Measurements from ENCODE around the gene PTPRD. TPM values are rescaled to one million over a fixed set of nuclear protein-coding genes. Genes with fewer than 3 reads are reported as not detected.

PTPRD gene
- total RNA-seq, 1 experiment from 2014 or later = 69.6 TPM

DNA sequence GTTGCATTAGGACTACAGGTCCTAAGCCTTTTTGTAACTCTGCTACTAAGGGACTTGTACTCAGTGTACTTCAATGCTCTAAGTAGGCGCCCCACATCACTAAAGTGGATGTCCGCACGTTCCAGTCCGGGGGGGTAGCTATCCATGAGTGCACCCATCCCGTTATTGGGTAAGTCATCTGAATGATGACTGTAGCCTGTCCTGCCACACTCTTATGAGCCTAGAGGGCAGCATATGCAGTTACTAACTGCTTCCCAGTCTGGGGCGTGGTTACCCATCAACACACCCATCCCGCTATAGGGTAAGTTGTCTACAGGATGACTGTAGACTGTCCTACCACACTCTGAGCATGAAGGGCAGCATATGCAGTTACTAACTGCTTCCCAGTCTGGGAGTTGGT is 1053.9 kb downstream of the PTPRD start:
- Mint-ChIP-seq H3K27ac (peak overlapping the region; percentile 99; the same call in 1 of the 2 replicates), H3K27me3 (ENCODE audit: low read depth) (no peaks in the 10 kb centered on the region), H3K4me3 (no peak overlapping the region), H3K36me3 (no peaks in the 10 kb centered on the region), H3K4me1 (peaks cover 44% of the 10 kb centered on the region), H3K9me3 (peaks cover 7% of the 10 kb centered on the region)
- DNase-seq (ENCODE audit: low spot score) (no peak), ATAC-seq (no peak)
- CTCF ChIA-PET = no interaction called here
- POLR2A ChIA-PET = no interaction called here
- TF ChIP-seq, protein P1, sequence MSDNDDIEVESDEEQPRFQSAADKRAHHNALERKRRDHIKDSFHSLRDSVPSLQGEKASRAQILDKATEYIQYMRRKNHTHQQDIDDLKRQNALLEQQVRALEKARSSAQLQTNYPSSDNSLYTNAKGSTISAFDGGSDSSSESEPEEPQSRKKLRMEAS (CRISPR knock-in tag; IDR thresholded peaks at IDR 0.05) = no peak
- TF ChIP-seq ZNF396 (CRISPR knock-in tag; IDR thresholded peaks at IDR 0.05; ENCODE audit: borderline replicate concordance) (no peak), TP53 (CRISPR knock-in tag; IDR thresholded peaks at IDR 0.05) (no peak)
- TF ChIP-seq, protein P2, sequence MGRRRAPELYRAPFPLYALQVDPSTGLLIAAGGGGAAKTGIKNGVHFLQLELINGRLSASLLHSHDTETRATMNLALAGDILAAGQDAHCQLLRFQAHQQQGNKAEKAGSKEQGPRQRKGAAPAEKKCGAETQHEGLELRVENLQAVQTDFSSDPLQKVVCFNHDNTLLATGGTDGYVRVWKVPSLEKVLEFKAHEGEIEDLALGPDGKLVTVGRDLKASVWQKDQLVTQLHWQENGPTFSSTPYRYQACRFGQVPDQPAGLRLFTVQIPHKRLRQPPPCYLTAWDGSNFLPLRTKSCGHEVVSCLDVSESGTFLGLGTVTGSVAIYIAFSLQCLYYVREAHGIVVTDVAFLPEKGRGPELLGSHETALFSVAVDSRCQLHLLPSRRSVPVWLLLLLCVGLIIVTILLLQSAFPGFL (CRISPR knock-in tag; IDR thresholded peaks at IDR 0.05; ENCODE audit: borderline replicate concordance) = no peak

- POLR2A ChIA-PET = no interaction called here
- DNase-seq (ENCODE audit: low spot score) (no peak), ATAC-seq (peak; percentile 32)
- Mint-ChIP-seq H3K36me3 (no peaks in the 10 kb centered on the region), H3K4me3 (peak overlapping the region; percentile 46), H3K27me3 (ENCODE audit: low read depth) (no peaks in the 10 kb centered on the region), H3K4me1 (peaks cover 49% of the 10 kb centered on the region), H3K9me3 (peaks cover 7% of the 10 kb centered on the region), H3K27ac (peak overlapping the region; percentile 99)
- CTCF ChIA-PET = interaction anchor here (1.0 kb wide), 2 partner anchors 13 to 20 kb away, joined by 3 to 4 read pairs; no protein-coding TSS in a partner anchor
- TF ChIP-seq, protein P3, sequence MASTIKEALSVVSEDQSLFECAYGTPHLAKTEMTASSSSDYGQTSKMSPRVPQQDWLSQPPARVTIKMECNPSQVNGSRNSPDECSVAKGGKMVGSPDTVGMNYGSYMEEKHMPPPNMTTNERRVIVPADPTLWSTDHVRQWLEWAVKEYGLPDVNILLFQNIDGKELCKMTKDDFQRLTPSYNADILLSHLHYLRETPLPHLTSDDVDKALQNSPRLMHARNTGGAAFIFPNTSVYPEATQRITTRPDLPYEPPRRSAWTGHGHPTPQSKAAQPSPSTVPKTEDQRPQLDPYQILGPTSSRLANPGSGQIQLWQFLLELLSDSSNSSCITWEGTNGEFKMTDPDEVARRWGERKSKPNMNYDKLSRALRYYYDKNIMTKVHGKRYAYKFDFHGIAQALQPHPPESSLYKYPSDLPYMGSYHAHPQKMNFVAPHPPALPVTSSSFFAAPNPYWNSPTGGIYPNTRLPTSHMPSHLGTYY (CRISPR knock-in tag; IDR thresholded peaks at IDR 0.05) = no peak
- TF ChIP-seq, protein P1 (CRISPR knock-in tag; IDR thresholded peaks at IDR 0.05) = peak; percentile 26; the same call in 1 of the 2 replicates
These were observed 1054.9 kb downstream of the PTPRD start for GRCh38 chr9:9557804-9558334.

GRCh38 chr9:9556865-9557803 is 1055.7 kb downstream of the PTPRD start:
- H3K27ac Mint-ChIP-seq = peak overlapping the region; percentile 99
- DNase-seq (ENCODE audit: low spot score) = peak; percentile 21
- H3K4me3 Mint-ChIP-seq = peak overlapping the region; percentile 46
- POLR2A ChIA-PET = no interaction called here
- H3K9me3 Mint-ChIP-seq = no peaks in the 10 kb centered on the region; the same call in 1 of the 2 replicates
- H3K4me1 Mint-ChIP-seq = peaks cover 52% of the 10 kb centered on the region
- no peaks in the 10 kb centered on the region for H3K36me3 Mint-ChIP-seq
- no peaks in the 10 kb centered on the region for H3K27me3 Mint-ChIP-seq (ENCODE audit: low read depth)
- CTCF ChIA-PET = interaction anchor here (1.0 kb wide), 2 partner anchors 13 to 20 kb away, joined by 3 to 4 read pairs; no protein-coding TSS in a partner anchor
- peak; percentile 91 for ATAC-seq
- TF ChIP-seq ZNF263 (CRISPR knock-in tag; IDR thresholded peaks at IDR 0.05; ENCODE audit: low read depth) = no peak
- 0 out of 2 replicates have a peak, but pooled peaks have one; percentile 27 for TF ChIP-seq ZNF425 (CRISPR knock-in tag; conservative IDR thresholded peaks at IDR 0.05)
- TF ChIP-seq ELF4 (CRISPR knock-in tag; IDR thresholded peaks at IDR 0.05; ENCODE audit: low read depth) = no peak
- TF ChIP-seq NR3C1 (CRISPR knock-in tag; conservative IDR thresholded peaks at IDR 0.05; ENCODE audit: low read depth) = no peak
- TF ChIP-seq TEAD1 (CRISPR knock-in tag; IDR thresholded peaks at IDR 0.05) = peak; percentile 81; the same call in 1 of the 2 replicates
- TF ChIP-seq ZSCAN18 (CRISPR knock-in tag; IDR thresholded peaks at IDR 0.05) = no peak
- TF ChIP-seq ZNF281 (CRISPR knock-in tag; IDR thresholded peaks at IDR 0.05) = peak; percentile 71; the same call in 1 of the 2 replicates
- TF ChIP-seq IRF2 (CRISPR knock-in tag; IDR thresholded peaks at IDR 0.05; ENCODE audit: borderline replicate concordance, low read depth) = no peak
- TF ChIP-seq, protein P4, sequence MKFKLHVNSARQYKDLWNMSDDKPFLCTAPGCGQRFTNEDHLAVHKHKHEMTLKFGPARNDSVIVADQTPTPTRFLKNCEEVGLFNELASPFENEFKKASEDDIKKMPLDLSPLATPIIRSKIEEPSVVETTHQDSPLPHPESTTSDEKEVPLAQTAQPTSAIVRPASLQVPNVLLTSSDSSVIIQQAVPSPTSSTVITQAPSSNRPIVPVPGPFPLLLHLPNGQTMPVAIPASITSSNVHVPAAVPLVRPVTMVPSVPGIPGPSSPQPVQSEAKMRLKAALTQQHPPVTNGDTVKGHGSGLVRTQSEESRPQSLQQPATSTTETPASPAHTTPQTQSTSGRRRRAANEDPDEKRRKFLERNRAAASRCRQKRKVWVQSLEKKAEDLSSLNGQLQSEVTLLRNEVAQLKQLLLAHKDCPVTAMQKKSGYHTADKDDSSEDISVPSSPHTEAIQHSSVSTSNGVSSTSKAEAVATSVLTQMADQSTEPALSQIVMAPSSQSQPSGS (CRISPR knock-in tag; IDR thresholded peaks at IDR 0.05; ENCODE audit: borderline replicate concordance, low read depth) = no peak
- TF ChIP-seq E2F1 (CRISPR knock-in tag; IDR thresholded peaks at IDR 0.05) = no peak
